Smooth muscle cell (in vitro differentiated cells): ENCODE data around the gene RAC3. TPM values are rescaled to one million over a fixed set of nuclear protein-coding genes. Genes with fewer than 3 reads are reported as not detected.

ENCODE experiments used
- DNase-seq: peaks from one replicate; lab custom pipeline; 2025; ENCODE audit not compliant: unreplicated experiment; lab: John Stamatoyannopoulos, UW
- H2AFZ ChIP-seq: fragments of 200-600 bp; sonication (generic); 2 replicates; pipeline ENCODE4 v1.6.0; 2016; ENCODE audit warnings: antibody characterized with exemption, low read depth, mild to moderate bottlenecking
- H3F3A ChIP-seq: fragments of 200-600 bp; sonication (generic); 2 replicates; pipeline ENCODE4 v1.6.0; 2017; ENCODE audit warnings: antibody characterized with exemption, low read depth
- H3K27ac ChIP-seq: fragments of 200-600 bp; sonication (generic); 2 replicates; pipeline ENCODE4 v1.5.1; 2016; ENCODE audit warnings: low read depth, mild to moderate bottlenecking
- H3K27me3 ChIP-seq: fragments of 200-600 bp; sonication (generic); 2 replicates; pipeline ENCODE4 v1.6.1; 2016; ENCODE audit warnings: low read depth, mild to moderate bottlenecking
- H3K36me3 ChIP-seq: fragments of 200-600 bp; sonication (generic); 2 replicates; pipeline ENCODE4 v1.5.1; 2016; ENCODE audit warnings: low read depth
- H3K4me1 ChIP-seq: fragments of 200-600 bp; sonication (generic); 2 replicates; pipeline ENCODE4 v1.5.1; 2016; ENCODE audit warnings: low read depth
- H3K4me2 ChIP-seq: fragments of 200-600 bp; sonication (generic); 2 replicates; pipeline ENCODE4 v1.6.0; 2016; ENCODE audit warnings: mild to moderate bottlenecking
- H3K4me3 ChIP-seq: fragments of 200-600 bp; sonication (generic); 2 replicates; pipeline ENCODE4 v1.5.1; 2016; ENCODE audit warnings: mild to moderate bottlenecking
- H3K79me2 ChIP-seq: fragments of 200-600 bp; sonication (generic); 2 replicates; pipeline ENCODE4 v1.6.0; 2016; ENCODE audit warnings: low read depth, mild to moderate bottlenecking
- H3K9ac ChIP-seq: fragments of 200-600 bp; sonication (generic); 2 replicates; pipeline ENCODE4 v1.6.0; 2016; ENCODE audit warnings: low read depth
- H3K9me3 ChIP-seq: fragments of 200-600 bp; sonication (generic); replicated peaks from 2 replicates; pipeline ENCODE4 v1.5.1; 2016; ENCODE audit warnings: low read depth
- H4K20me1 ChIP-seq: fragments of 200-600 bp; sonication (generic); 2 replicates; pipeline ENCODE4 v1.6.0; 2016; ENCODE audit warnings: low read depth
- WGBS: methylation state at CpG from one replicate; pipeline ENCODE4 v1.1.7; 2016; ENCODE audit warnings: low lambda C conversion rate; 5-methylcytosine and 5-hydroxymethylcytosine counted together
- polyA plus RNA-seq: library from polyadenylated mRNA; unstranded; fragments of >200 nt; fragmentation: Nextera tagmentation; extraction: Ambion mirVana; gene quantifications from 2 replicates; pipeline ENCODE4 v1.2.1, GENCODE V29; 2016
- total RNA-seq: library from RNA; depleted of rRNA; stranded (reverse); fragments of >200 nt; gene quantifications from 2 replicates; pipeline ENCODE4 v1.2.3, GENCODE V29; 2014
- TF ChIP-seq, protein P1 (sequence below): fragments of 200-600 bp; sonication (generic); IDR thresholded peaks from 2 replicates; pipeline ENCODE4 v1.5.1; 2017; ENCODE audit warnings: borderline replicate concordance, mild to moderate bottlenecking, antibody characterized with exemption; ENCODE audit not compliant: insufficient read depth, poor library complexity, severe bottlenecking

RAC3 gene
- total and polyA plus RNA-seq, 2 experiments from 2014 or later, result 15.3 to 33.0 TPM

DNA sequence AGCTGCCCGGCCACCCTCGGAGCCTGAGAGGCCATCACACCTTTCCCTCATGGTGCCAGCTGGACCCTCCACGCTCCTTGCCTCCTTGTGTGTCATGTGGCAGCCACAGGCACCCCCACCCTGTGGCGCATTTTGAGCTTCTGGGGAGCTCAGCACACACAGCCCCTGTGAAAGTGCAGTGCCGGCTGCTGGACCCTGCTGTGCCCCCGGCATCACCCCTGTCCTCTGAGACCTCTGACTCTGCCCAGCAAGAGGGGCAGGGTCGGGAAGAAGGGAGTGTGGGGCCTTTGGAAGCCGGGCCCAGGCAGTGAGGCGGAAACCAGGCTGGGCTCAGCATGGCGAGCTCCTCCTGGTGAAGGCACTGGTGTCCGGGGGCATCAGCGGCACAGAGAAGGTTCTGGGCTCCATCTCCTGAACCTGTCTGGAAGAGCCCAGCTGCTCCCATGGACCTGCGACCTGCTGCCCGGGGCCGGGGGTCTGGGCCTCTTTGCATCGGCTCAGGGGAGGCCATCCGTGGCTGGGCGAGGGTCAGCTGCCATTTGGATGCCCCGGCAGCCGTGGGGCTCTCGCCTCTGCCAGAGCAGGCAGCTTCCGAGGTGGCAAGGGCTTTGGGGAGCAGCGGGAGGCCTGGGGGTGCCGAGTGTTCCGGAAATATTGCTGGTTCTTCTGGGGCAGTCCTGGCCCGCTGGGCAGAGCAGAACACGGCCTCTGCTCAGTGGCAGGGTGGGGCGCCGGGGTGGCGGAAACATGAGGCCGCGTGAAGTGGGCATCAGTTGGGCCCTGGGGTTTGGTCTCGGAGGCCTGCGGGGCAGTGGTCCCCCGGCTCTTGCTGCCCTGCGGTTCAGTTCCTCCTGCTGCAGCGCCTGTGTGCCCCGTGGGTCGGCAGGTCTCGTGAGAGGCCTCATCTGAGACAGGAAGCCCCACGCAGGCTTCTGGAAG, 26.7 kb upstream of the RAC3 start:
- H3K4me1 ChIP-seq, result peaks cover 6% of the 10 kb centered on the region
- no peaks in the 10 kb centered on the region for H3K36me3 ChIP-seq
- no peak for DNase-seq
- no peak overlapping the region for H3K4me3 ChIP-seq
- H2AFZ ChIP-seq, result no peak overlapping the region
- peak overlapping the region; percentile 74 for H3K4me2 ChIP-seq
- H3K9me3 ChIP-seq, result no peaks in the 10 kb centered on the region
- no peaks in the 10 kb centered on the region for H3K79me2 ChIP-seq
- no peaks in the 10 kb centered on the region for H3K27me3 ChIP-seq
- peak overlapping the region; percentile 90 for H3K27ac ChIP-seq
- H3K9ac ChIP-seq, result peak overlapping the region; percentile 62
- H4K20me1 ChIP-seq, result no peaks in the 10 kb centered on the region
- 94% methylated on average over 40 of the region's 41 CpGs for WGBS
- TF ChIP-seq, protein P1, sequence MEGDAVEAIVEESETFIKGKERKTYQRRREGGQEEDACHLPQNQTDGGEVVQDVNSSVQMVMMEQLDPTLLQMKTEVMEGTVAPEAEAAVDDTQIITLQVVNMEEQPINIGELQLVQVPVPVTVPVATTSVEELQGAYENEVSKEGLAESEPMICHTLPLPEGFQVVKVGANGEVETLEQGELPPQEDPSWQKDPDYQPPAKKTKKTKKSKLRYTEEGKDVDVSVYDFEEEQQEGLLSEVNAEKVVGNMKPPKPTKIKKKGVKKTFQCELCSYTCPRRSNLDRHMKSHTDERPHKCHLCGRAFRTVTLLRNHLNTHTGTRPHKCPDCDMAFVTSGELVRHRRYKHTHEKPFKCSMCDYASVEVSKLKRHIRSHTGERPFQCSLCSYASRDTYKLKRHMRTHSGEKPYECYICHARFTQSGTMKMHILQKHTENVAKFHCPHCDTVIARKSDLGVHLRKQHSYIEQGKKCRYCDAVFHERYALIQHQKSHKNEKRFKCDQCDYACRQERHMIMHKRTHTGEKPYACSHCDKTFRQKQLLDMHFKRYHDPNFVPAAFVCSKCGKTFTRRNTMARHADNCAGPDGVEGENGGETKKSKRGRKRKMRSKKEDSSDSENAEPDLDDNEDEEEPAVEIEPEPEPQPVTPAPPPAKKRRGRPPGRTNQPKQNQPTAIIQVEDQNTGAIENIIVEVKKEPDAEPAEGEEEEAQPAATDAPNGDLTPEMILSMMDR, result no peak
- H3F3A ChIP-seq, result peaks cover 12% of the 10 kb centered on the region

DNA sequence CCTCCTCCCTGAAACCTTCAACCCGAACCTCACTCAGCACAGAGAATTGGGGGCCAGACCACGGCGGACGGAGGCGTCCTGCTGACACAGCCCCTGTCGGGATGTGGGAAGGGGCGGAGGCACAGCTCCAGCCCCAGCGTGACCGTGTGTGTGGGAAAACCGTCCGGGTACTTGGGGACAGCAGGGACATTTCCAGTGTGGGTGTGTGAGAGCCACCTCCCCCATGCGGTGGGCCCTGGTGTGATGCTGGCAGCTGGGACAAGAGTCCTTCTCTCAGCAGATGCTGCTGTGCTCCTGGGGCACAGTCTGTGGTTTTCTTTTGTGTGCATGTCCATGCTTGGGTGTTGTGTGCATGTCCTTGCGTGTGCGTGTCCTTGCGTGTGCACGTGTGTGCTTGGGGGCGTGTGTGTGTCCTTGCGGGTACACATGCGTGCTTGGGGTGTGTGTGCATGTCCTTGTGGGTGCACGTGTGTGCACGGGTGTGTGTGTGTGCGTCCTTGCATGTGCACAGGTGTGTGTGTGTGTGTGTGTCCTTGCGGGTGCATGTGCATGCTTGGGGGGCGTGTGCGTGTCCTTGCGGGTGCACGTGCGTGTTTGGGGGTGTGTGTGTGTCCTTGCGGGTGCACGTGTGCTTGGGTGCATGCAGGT, 25.7 kb upstream of the RAC3 start:
- Histone ChIP-seq H2AFZ (no peak overlapping the region), H3K4me3 (no peak overlapping the region), H3F3A (peaks cover 12% of the 10 kb centered on the region), H3K9ac (no peak overlapping the region), H3K4me2 (no peak overlapping the region), H3K27me3 (no peaks in the 10 kb centered on the region), H3K36me3 (no peaks in the 10 kb centered on the region), H3K4me1 (peaks cover 6% of the 10 kb centered on the region), H4K20me1 (no peaks in the 10 kb centered on the region), H3K27ac (no peak overlapping the region), H3K79me2 (no peaks in the 10 kb centered on the region), H3K9me3 (no peaks in the 10 kb centered on the region)
- no peak for DNase-seq
- TF ChIP-seq, protein P1, result no peak
- WGBS, result 85% methylated on average over 30 of the region's 30 CpGs

DNA sequence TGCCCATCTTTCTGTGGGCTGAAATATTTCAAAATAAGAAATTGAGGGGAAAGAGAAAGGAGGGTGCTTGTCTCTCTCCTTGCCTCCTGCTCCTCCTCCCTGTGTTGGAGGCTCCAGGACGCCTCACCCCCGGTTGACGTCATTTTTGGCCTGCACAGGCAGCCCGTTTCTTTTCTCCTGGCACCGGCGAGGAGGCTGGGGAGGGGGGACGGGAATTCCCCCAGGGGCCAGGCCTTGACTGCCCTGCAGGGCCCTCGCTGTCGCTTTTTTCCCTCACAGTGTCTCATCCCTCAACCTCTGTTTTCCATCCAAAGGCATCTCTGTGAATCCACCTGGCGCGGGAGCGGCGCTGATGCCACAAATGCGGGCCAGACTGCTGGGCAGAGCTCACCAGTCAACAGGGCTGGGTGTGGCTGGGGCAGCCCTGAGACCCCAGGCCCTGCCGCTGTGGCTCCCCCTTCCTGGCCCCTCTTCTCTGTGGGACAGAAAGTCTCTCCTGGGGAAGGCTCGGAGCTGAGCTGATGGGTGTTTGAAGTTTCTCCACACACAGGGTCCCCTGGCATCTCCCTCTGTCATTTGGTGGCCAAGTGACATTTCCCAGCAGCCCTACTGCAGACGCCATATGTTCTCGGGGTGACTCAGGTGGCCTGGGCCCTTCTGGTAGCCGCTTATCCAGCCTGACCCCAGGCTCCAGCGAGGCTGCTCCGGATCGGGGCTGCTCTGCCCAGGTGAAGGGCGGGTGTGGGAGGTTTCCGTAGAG, 24.8 kb upstream of the RAC3 start:
- H3K4me3 ChIP-seq, result no peak overlapping the region
- H3K4me1 ChIP-seq, result peaks cover 6% of the 10 kb centered on the region
- peaks cover 12% of the 10 kb centered on the region for H3F3A ChIP-seq
- no peaks in the 10 kb centered on the region for H3K36me3 ChIP-seq
- no peak overlapping the region for H2AFZ ChIP-seq
- H3K4me2 ChIP-seq, result no peak overlapping the region
- no peak overlapping the region for H3K27ac ChIP-seq
- no peaks in the 10 kb centered on the region for H3K9me3 ChIP-seq
- no peaks in the 10 kb centered on the region for H3K27me3 ChIP-seq
- DNase-seq, result no peak
- WGBS, result 77% methylated on average over 24 of the region's 24 CpGs
- no peaks in the 10 kb centered on the region for H3K79me2 ChIP-seq
- TF ChIP-seq, protein P1, result no peak
- H3K9ac ChIP-seq, result no peak overlapping the region
- no peaks in the 10 kb centered on the region for H4K20me1 ChIP-seq
